OCI-LY7 (cell line): Measurements from ENCODE around the gene KDM4B. TPM values are rescaled to one million over a fixed set of nuclear protein-coding genes. Genes with fewer than 3 reads are reported as not detected.

ENCODE experiments used
- BruUV-seq: library from RNA; stranded (reverse); fragments of 400-500 nt; replicated peaks from 2 replicates; lab custom pipeline; 2021; lab: Mats Ljungman, UMichigan
- CTCF ChIA-PET: fragments of 300-600 bp; sonication (Branson Sonifier 250); formaldehyde crosslinking; loops from one replicate; lab custom pipeline; 2022; ENCODE audit warnings: antibody characterized with exemption; ENCODE audit not compliant: unreplicated experiment; lab: Charles Lee
- POLR2A ChIA-PET: fragments of 300-600 bp; sonication (Branson Sonifier 250); formaldehyde crosslinking; loops from one replicate; lab custom pipeline; 2022; ENCODE audit warnings: antibody characterized with exemption; lab: Charles Lee
- DNase-seq: peaks from one replicate; pipeline ENCODE4 v3.0.0-alpha.2; 2015; ENCODE audit warnings: low spot score
- H2AFZ ChIP-seq: fragments of 200-600 bp; sonication (generic), shearing (Covaris generic); 2 replicates; pipeline ENCODE4 v1.6.1; 2014; ENCODE audit warnings: mild to moderate bottlenecking, antibody characterized with exemption, low read length, moderate library complexity
- H3K27ac ChIP-seq: fragments of 200-600 bp; sonication (generic); 2 replicates; pipeline ENCODE4 v1.5.1; 2014; ENCODE audit warnings: mixed run types, low read depth, mild to moderate bottlenecking, moderate library complexity, low read length, inconsistent platforms; ENCODE audit not compliant: poor library complexity, severe bottlenecking
- H3K36me3 ChIP-seq: fragments of 200-600 bp; sonication (generic); 2 replicates; pipeline ENCODE4 v1.6.1; 2014; ENCODE audit warnings: mild to moderate bottlenecking, antibody characterized with exemption, low read length, moderate library complexity, mixed read lengths; ENCODE audit not compliant: insufficient read depth
- H3K4me1 ChIP-seq: fragments of 200-600 bp; sonication (generic); 2 replicates; pipeline ENCODE4 v1.5.1; 2014; ENCODE audit warnings: mild to moderate bottlenecking, low read length; ENCODE audit not compliant: insufficient read depth, poor library complexity, severe bottlenecking
- H3K4me2 ChIP-seq: fragments of 200-600 bp; sonication (generic); 2 replicates; pipeline ENCODE4 v1.6.1; 2014; ENCODE audit warnings: mild to moderate bottlenecking, low read length
- H3K4me3 ChIP-seq: fragments of 200-600 bp; sonication (generic); 2 replicates; pipeline ENCODE4 v1.5.1; 2014; ENCODE audit warnings: mild to moderate bottlenecking, low read depth, low read length; ENCODE audit not compliant: poor library complexity, severe bottlenecking
- H3K79me2 ChIP-seq: fragments of 200-600 bp; sonication (generic); 2 replicates; pipeline ENCODE4 v1.6.1; 2016; ENCODE audit warnings: low read depth, mild to moderate bottlenecking, low read length, moderate library complexity, mixed read lengths; ENCODE audit not compliant: insufficient read depth
- H3K9me2 ChIP-seq: fragments of 200-600 bp; sonication (generic); 2 replicates; pipeline ENCODE4 v1.6.1; 2016; ENCODE audit warnings: mild to moderate bottlenecking, low read length, mixed read lengths; ENCODE audit not compliant: insufficient read depth
- H3K9me3 ChIP-seq: fragments of 200-600 bp; sonication (generic); 2 replicates; pipeline ENCODE4 v1.6.1; 2014; ENCODE audit warnings: mild to moderate bottlenecking, mixed run types, low read length, mixed read lengths
- H4K20me1 ChIP-seq: fragments of 200-600 bp; sonication (generic); 2 replicates; pipeline ENCODE4 v1.6.1; 2014; ENCODE audit warnings: mild to moderate bottlenecking, antibody characterized with exemption, low read length, moderate library complexity, mixed read lengths; ENCODE audit not compliant: insufficient read depth
- CTCF ChIP-seq: fragments of 200-600 bp; sonication (generic); conservative IDR thresholded peaks from 2 replicates; pipeline ENCODE4 v1.5.1; 2014; ENCODE audit warnings: mild to moderate bottlenecking, antibody characterized with exemption, low read length, moderate library complexity, mixed read lengths
- EZH2phosphoT487 ChIP-seq: fragments of 200-600 bp; sonication (generic); IDR thresholded peaks from 2 replicates; pipeline ENCODE4 v1.6.1; 2018; ENCODE audit warnings: low read depth, borderline replicate concordance, mild to moderate bottlenecking, mixed run types, antibody characterized with exemption, low read length, moderate library complexity, mixed read lengths
- intact Hi-C: fragments of 100-400 bp; cut with micrococcal nuclease; formaldehyde crosslinking; loops from one replicate; pipeline ENCODE4 v1.10.0; 2022; ENCODE audit not compliant: unreplicated experiment
- total RNA-seq, 2 experiments: library from RNA; depleted of rRNA in 1 of 2; stranded (reverse); fragments of >200 nt in 1 of 2; shearing (Covaris generic) in 1 of 2; gene quantifications; 2 replicates each; pipeline ENCODE4 v1.2.3, GENCODE V29; 2014 to 2022

KDM4B gene
- total RNA-seq, 2 experiments from 2014 or later = 24.3 to 44.2 TPM

- intact Hi-C loops = loop anchor here (10.0 kb wide), 1 partner anchor 86 kb away; no protein-coding TSS in a partner anchor
- ChIA-PET CTCF (interaction anchor here (0.5 kb wide), 1 partner anchor 519 kb away, joined by 5 read pairs; no protein-coding TSS in a partner anchor), POLR2A (no interaction called here)
- DNase-seq = peak; percentile 78
- H2AFZ ChIP-seq = peak overlapping the region; percentile 74
- H3K36me3 ChIP-seq = no peaks in the 10 kb centered on the region
- BruUV-seq = no TSS peak
- no peaks in the 10 kb centered on the region for H3K79me2 ChIP-seq
- H3K27ac ChIP-seq = peak overlapping the region; percentile 72
- peak; percentile 74 for TF ChIP-seq CTCF
- no peak for TF ChIP-seq EZH2phosphoT487
- no peaks in the 10 kb centered on the region for H4K20me1 ChIP-seq
- H3K4me2 ChIP-seq = peak overlapping the region; percentile 71
- peaks cover 53% of the 10 kb centered on the region for H3K4me1 ChIP-seq
- H3K9me3 ChIP-seq = no peaks in the 10 kb centered on the region
- H3K4me3 ChIP-seq = peak overlapping the region; percentile 52
- no peaks in the 10 kb centered on the region for H3K9me2 ChIP-seq
These were observed 162.2 kb downstream of the KDM4B start for GRCh38 chr19:5131031-5131505.

- TF ChIP-seq EZH2phosphoT487 = no peak
- no peak for TF ChIP-seq CTCF
- no peaks in the 10 kb centered on the region for H3K79me2 ChIP-seq
- peak overlapping the region; percentile 72 for H3K27ac ChIP-seq
- no peaks in the 10 kb centered on the region for H4K20me1 ChIP-seq
- H2AFZ ChIP-seq = no peak overlapping the region
- H3K4me3 ChIP-seq = peak overlapping the region; percentile 60
- H3K4me1 ChIP-seq = peaks cover 52% of the 10 kb centered on the region
- no peaks in the 10 kb centered on the region for H3K9me2 ChIP-seq
- intact Hi-C loops = loop anchor here (10.0 kb wide), 1 partner anchor 87 kb away; no protein-coding TSS in a partner anchor
- no TSS peak for BruUV-seq
- H3K9me3 ChIP-seq = no peaks in the 10 kb centered on the region
- ChIA-PET POLR2A (no interaction called here), CTCF (interaction anchor here (0.5 kb wide), 1 partner anchor 519 kb away, joined by 5 read pairs; no protein-coding TSS in a partner anchor)
- peaks cover under 1% of the 10 kb centered on the region; the same call in 1 of the 2 replicates for H3K36me3 ChIP-seq
- DNase-seq = peak; percentile 57
- peak overlapping the region; percentile 71 for H3K4me2 ChIP-seq
These were observed 162.7 kb downstream of the KDM4B start for GRCh38 chr19:5131506-5132205.

- no peak overlapping the region for H2AFZ ChIP-seq
- no peaks in the 10 kb centered on the region for H4K20me1 ChIP-seq
- DNase-seq = no peak
- TF ChIP-seq CTCF (no peak), EZH2phosphoT487 (no peak)
- peak overlapping the region; percentile 71 for H3K4me2 ChIP-seq
- peak overlapping the region; percentile 60 for H3K4me3 ChIP-seq
- peaks cover 5% of the 10 kb centered on the region; the same call in 1 of the 2 replicates for H3K36me3 ChIP-seq
- H3K27ac ChIP-seq = peak overlapping the region; percentile 70
- intact Hi-C loops = loop anchor here (10.0 kb wide), 1 partner anchor 87 kb away; no protein-coding TSS in a partner anchor
- H3K79me2 ChIP-seq = no peaks in the 10 kb centered on the region
- H3K9me2 ChIP-seq = no peaks in the 10 kb centered on the region
- H3K9me3 ChIP-seq = no peaks in the 10 kb centered on the region
- ChIA-PET POLR2A (no interaction called here), CTCF (no interaction called here)
- BruUV-seq = no TSS peak
- H3K4me1 ChIP-seq = peaks cover 47% of the 10 kb centered on the region
These were observed 163.3 kb downstream of the KDM4B start for GRCh38 chr19:5132206-5132560.
